Measurements from ENCODE around the gene ERVK3-1.

GRCh38 chr19:58353717-58354477, 48.7 kb downstream of the ERVK3-1 start:
- TF ChIP-seq FOXA1 (IDR thresholded peaks at IDR 0.05): no peak
- no peak for TF ChIP-seq SP1 (IDR thresholded peaks at IDR 0.05)
- no peak for TF ChIP-seq FOXM1 (IDR thresholded peaks at IDR 0.05; ENCODE audit: borderline replicate concordance)
- no peak for TF ChIP-seq NFRKB (IDR thresholded peaks at IDR 0.05)
- TF ChIP-seq BHLHE40 (IDR thresholded peaks at IDR 0.05; ENCODE audit: borderline replicate concordance): no peak
- no peak for TF ChIP-seq LEF1 (IDR thresholded peaks at IDR 0.05; ENCODE audit: borderline replicate concordance)
- TF ChIP-seq FOXK2 (IDR thresholded peaks at IDR 0.05): no peak
- TF ChIP-seq ELF4 (IDR thresholded peaks at IDR 0.05): no peak
- no peak for TF ChIP-seq L3MBTL2 (conservative IDR thresholded peaks at IDR 0.05)
- no peak for TF ChIP-seq PKNOX1 (IDR thresholded peaks at IDR 0.05)
- TF ChIP-seq TARDBP (IDR thresholded peaks at IDR 0.05): no peak
- TF ChIP-seq ZNF384 (IDR thresholded peaks at IDR 0.05): no peak
- TF ChIP-seq SUZ12 (IDR thresholded peaks at IDR 0.05): no peak

All from HEK293T (cell line).